Kasumi-1 (cell line): ENCODE measurements around the gene SKP1.
A peak's percentile ranks its signal among the peaks of the same experiment; 100 is the strongest.

Source experiments
- DNase-seq, 2 experiments: peaks; one replicate each; lab custom pipeline; 2025; lab: John Stamatoyannopoulos, UW

SKP1 gene

DNA sequence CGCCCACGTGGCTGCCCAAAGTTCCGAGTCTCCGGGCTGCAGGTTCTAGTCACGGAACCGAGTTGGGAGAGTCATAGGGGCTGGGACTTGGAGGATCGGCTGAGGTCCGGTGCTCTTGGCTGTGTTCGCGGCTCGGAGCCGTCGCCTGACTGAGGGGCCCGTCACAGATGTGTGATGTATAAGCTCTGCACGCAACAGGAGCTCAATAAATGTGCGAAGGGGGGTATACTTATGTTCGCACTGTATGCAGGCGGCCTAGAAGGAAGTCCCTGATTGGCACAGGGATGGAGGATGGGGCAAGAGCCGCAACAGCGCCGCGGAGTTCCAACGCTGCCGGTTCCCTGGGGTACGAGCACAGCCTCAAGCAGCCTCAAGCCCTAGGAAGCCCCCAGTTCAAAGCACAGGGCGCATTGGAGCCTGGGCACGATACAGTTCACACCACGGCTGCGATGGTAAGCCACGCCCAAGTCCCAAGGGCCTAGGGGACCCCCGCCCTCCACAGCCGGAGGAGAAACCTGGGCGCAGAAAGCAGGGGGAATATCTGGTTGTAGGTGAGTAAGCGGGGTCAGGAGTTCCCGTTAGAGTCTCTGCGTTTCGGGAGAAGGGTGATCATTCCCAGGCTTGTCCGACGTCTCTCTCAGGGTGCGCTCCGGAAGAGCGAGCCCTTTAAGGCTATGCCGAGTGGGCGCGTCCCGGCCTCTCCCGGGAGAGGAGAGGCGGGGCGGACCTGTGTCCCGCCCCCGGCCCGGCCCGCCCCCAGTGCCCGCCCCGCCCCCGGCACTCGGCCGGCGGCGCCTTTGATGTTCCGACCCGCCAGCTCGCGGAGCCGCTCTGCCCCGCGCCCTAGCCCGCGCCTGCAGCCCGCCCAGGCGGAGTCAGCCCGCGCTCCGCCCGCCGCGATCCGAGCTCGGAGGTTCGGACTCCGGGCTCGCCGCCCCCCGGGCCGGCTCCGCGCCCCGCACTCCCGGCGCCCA lies 62.6 kb downstream of the SKP1 start, which contains the start of gene TCF7:
TCF7 (plus strand) TSS at position 780 of the 974 bp plus-strand sequence. CDS start 226 bp downstream, outside the sequence.
- DNase-seq = peak; percentile 55 to 56

DNA sequence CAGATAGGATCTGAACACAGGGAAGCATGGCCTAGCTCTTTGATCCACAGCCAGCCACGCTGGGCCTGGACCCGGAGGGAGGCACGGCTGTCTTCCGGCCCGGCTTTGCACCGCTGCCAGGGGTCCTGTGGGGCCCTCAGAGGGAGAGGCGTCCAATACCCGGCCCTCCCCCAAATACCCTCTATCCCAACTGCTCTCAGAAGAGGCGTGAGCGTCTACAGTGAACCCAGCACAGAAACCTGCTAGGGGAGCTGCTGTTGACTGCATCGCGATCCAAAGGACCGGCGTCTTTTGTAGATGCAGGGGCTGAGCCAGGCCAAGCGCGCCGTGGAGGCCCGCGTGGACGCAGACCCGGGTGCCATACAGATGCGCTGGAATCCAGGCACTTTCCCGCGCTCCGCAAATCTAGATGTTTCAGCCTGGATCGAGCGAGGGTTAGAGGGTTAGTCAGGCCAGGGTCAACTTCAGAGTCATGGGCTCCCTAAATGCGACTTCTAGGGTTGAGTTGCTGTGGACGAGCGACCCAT lies 63.3 kb downstream of the SKP1 start:
- no peak for DNase-seq

DNA sequence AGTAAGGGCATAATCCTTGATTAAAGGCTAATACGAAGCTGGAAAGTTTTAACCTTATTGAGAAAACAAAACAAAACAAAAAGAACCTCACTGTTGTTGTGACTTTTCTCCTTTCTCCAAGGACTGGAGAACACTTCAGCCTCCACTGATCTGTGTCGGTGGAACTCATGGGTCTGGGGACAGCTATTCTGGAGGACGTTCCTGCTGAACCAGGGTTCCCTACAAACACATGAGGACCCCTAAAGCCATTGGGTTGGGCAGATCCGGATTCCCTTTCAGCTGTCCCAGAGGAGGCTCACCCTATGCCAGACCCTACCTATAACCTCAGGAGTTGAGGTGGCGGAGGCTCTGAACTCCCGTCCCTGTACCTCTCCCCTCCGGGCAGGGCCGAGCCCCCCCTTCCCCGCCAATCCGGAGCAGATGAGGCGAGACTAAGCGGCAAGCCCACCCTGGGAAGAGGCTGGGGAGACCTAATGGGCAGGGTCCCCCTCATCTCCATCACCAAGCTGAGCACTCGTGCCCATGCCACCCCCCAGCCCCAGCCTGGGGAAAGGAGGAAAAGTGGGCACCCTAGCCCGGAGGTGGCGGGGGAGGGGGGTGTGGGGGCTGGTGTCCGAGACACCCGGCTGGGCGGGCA lies 63.9 kb downstream of the SKP1 start:
- no peak for DNase-seq

DNA sequence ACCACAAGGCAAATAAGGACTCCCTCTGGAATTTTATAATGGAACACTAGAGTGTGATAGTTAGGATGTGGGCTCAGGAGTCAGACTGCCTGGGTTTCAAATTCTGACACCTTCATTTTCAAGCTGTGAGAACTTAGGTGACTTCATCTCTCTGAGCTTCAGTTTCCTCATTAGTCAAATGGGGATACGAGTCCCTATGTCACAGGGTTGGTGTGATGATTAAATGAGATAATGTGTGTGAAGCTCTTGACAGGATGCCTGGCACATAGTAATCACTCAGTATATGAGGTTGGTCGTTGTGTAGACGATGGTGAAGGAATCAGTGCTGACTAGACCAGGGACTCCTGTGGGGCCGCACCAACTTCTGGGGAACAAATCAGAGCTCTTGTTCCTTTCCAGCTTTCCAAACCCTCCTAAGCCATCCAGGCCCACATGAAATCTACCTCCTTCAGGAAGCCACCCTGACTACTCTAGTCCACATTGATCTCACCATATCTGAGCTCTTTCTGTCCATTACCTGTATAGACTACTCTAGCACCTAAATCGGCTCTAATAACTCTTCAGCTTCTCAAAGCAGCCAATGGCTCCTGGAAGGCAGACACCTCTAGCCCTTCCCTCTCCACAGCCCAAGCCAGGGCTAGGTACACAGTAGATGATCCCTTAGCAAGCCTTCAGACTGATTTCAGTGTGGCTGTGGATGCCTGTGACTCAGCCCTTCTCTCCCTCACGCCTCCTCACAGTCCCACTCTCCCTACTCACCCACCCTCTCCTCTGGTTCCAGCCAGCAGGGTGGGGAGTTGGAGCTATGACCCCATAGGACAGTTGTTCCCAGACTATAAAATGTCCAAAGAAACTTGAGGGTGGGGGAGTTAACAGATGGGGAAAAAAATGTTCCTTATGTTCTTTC lies 64.8 kb downstream of the SKP1 start:
- DNase-seq = no peak

DNA sequence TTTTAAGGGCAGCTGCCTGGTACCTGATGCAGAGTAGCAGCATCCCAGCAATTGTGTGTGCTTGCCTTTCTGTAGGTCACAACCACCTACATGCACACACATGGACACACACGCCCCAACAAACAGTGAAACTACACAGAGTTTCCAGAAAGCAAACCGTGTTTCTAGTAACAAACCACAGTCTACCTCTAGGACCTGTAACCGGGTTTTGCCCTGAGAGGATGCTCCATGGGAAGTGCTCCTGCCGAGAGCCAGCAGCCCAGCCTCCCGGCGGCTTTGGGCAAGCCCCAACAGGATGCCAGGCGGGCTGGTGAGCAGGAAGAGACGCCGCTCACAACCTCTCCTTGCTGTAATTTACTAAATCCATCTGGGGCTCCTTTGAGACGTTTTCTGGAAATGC lies 66.4 kb downstream of the SKP1 start:
- no peak for DNase-seq

DNA sequence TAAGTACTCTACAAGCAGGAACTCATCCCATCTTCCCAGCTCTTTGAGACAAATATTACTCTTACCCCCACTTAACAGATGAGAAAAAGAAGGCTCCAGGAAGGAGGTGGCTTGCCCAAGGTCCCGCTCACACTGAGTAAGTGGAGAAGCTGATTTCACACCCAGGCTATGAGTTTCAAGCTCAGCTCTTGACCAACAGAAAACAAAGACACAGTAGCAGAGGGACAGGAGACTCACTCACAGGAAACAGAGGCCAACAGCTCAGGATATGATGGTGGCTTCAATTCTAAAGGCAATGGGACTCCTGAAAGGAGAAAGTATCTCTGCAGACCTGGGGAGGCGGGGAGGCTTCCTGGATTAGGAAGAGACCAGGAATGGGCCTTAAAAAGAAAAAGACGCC lies 69.0 kb downstream of the SKP1 start:
- no peak for DNase-seq

DNA sequence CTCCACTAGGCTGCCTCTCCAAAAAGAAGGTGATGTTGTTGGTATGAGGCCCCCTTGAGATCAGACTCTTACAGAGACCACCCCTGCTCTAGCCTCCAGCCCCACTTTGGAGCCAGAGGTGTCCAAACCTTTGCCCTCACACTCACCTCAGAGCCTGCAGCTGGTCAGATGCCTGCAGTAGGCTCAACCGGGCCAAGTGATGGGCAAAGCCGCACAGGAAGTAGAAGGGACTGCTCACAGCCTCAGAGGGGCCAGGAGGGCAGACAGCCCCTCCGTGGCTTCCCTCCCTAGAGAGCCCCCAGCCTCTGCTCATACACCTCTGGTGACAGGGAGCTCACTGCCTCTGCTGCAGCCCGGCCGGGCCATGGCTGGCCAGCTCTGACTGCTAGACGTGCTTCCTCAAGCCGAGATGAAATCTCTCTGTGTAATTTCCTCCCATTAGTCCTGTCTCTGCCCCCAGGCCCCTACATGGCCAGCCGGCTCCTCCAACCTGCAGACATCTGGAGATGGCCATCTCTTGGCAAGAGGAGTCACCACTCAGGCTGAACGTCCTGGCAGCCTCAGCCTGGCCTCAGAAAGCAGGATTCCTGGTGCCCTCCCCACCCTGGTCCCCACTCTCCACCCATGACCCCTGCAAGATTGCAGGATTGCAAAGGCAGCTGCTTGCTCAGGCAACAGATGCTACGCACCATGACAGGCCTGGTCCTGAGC lies 69.6 kb downstream of the SKP1 start:
- DNase-seq = no peak

DNA sequence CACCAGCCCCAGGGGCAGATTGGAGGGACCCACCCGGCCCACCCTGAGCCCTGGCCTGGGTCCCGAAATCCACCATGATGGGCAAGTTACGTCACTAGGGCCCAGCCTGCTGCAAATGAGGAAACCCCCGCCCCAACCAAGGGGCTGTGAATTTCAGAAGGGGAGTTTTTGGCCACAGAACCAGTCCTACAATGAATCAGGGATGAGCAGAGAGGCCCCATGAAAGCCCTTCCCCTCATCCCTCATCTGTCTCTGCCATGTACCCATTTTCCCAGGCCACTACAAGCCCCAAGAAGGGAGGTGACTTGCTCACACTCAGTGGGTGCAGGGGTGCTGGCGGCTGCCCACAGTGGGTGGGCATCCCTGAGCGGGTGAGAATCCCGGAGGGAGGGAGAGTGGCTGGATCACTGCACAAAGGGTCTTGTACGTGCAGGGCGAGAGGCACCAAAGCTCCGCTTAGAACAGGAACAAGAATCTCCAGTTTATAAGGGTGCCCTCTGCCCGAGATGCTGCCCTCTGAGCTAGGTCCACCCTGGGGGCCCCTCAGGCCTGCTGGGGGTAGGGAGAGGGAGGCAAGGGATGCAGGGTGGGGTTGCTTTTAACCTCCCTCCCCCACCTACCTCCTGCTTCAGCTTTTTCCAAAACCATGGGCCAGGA lies 72.6 kb downstream of the SKP1 start:
- no peak for DNase-seq

DNA sequence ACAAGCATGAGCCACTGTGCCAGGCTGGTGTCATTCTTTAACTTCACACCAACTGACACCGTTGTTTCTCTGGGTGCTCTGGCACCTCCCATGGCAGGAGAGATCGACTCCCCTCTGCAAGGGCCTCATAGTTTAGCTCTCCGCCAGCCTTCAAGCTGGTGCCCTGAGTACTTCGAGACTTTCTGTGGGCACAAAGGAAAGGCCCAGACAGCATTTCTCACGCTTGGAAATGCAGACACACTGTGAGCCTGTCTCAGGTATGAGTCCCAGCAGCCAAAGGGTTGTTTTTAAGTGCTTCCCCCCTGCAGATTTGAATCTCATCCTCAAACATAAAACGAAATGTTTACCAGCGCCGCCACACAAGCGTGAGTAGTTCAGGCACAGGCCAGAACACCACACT lies 73.4 kb downstream of the SKP1 start:
- DNase-seq = no peak

DNA sequence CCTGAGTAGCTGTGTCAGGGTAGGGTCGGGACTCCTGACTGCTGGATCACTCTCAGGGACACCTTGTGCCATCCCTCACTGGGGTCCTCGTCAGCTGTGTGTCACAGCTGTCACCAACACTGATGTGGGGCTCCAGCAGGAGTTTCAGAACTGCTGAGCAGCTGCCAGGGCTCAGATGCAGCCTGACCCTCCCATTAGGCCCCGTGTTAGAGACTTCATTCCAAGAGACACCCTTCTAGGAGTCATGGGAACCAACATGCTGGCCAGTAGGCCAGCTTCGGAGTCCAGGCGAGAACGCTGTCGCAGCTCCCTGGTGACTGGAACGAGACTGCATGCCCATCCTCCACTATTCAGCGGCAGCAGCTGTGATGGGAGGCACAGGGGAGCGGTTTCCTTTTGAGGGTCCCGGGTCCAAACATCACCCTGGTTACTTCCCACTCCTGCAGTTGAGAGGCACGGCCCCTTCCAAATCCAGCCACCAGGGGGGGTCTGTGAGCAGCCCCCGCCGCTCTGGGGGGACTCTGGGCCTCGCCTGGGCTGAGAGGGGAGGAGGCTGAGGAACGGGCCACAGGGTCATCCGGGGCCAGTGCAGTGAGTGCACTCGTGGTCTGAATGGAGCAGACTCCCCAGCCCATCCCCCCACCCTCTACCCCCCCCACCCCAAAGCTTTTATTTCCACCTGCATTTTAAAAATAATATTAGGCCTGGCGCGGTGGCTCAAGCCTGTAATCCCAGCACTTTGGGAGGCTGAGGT lies 74.9 kb downstream of the SKP1 start:
- peak; percentile 59 to 74 for DNase-seq

DNA sequence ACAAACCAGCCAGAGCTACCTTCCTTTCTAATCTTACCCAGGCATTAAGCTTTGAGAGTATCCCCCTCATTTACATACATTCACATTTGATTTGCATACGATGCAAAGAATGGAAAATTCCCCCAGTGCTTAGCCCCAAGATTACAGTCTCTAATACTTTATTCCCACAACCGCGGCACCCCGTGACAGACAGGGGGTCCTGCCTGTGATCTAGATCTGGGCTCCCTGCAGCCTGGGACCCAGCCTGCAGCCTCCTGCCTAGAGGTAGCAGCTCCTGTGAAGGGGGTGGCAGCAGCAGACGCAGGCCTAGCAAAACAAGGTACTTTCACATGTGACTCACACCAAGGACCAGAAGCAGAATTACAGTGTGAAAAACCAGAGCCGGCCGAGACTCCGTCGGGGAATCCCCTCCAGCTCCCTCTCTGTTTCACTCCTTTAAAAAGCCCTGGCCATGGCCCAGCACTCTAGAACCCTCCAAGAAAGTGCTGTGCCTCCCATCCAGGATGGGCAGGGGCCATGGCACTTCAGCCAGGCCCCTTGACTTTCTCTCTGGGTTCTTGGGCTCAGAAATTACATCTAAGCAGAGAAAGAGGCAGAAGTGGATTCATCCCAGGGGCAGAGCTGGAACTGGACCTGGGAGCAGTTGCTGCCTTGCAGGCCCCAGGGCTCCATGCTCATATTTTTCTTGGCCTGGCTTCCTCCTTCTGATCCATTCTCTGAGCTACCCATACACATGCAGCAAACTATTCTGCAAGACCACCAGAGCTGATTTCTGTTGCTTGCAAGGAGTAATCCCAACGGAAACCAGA lies 76.3 kb downstream of the SKP1 start:
- no peak for DNase-seq

DNA sequence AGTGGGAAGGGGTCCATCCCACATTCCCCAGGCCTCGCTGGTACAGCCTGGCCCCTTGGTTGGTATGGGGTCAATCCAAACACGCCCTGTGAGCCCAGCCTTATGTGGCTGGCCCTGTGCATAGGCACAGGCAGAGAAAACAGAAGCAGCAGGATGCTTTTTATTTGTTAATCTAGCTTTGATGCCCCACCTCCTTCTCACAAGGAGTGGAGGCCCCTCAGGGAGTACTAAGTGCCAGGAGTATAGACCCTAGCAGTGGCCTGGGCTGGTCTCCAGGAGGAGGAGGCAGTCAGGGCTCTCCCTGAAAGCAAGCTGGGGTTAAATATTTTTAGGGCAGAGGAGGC lies 76.8 kb downstream of the SKP1 start:
- DNase-seq = no peak

DNA sequence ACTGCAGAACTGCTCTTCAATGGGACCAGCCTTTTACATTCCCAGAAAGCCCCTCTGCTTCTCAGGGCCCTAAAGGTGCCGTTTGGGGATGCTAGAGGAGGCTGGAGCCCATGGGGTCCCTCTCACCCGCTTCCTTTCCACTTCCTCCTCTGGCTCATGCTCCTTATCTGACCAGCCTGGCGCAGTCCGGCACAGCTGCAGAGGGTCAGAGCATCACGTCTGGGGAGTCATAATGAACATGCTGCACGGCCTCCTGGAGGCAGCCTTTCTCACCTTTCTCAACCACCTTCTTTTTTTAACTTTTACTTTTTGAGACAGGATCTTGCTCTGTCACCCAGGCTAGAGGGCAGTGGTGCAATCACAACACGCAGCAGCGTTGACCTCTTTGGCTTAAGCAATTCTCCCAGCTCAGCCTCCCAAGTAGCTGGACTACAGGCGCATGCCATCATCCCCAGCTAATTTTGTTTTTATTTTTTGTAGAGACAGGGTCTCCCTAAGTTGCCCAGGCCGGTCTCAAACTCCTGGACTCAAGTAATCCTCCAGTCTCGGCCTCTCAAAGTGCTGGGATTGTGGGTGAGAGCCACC lies 77.4 kb downstream of the SKP1 start:
- DNase-seq = no peak
